H9 (cell line): Measurements from ENCODE around the gene CHST8. TPM values are rescaled to one million over a fixed set of nuclear protein-coding genes. Genes with fewer than 3 reads are reported as not detected.

Experiments used
- DNase-seq: peaks from one replicate; pipeline ENCODE4 v3.0.0-alpha.2; 2017
- H2AFZ ChIP-seq: one replicate; pipeline ENCODE4 v1.6.1; 2013; ENCODE audit warnings: mild to moderate bottlenecking, low read length, control low read depth, moderate library complexity
- H2AK5ac ChIP-seq: 2 replicates; pipeline ENCODE4 v1.6.1; 2013; ENCODE audit warnings: low read length, control low read depth, mixed read lengths; ENCODE audit not compliant: insufficient read length
- H2BK120ac ChIP-seq: one replicate; pipeline ENCODE4 v1.6.1; 2013; ENCODE audit warnings: low read depth, mild to moderate bottlenecking, low read length, control low read depth, inconsistent platforms; ENCODE audit not compliant: poor library complexity, severe bottlenecking
- H2BK12ac ChIP-seq: 2 replicates; pipeline ENCODE4 v1.6.1; 2013; ENCODE audit warnings: low read length, control low read depth, mixed read lengths, low read depth; ENCODE audit not compliant: insufficient read length
- H2BK15ac ChIP-seq: 2 replicates; pipeline ENCODE4 v1.6.1; 2013; ENCODE audit warnings: low read depth, low read length, control low read depth
- H2BK20ac ChIP-seq: one replicate; pipeline ENCODE4 v1.6.1; 2013; ENCODE audit warnings: low read depth, mild to moderate bottlenecking, low read length, control low read depth, inconsistent platforms; ENCODE audit not compliant: poor library complexity, severe bottlenecking
- H2BK5ac ChIP-seq: 2 replicates; pipeline ENCODE4 v1.6.1; 2013; ENCODE audit warnings: low read length, control low read depth, mixed read lengths; ENCODE audit not compliant: insufficient read length
- H3K14ac ChIP-seq: 2 replicates; pipeline ENCODE4 v1.6.1; 2013; ENCODE audit warnings: low read length, control low read depth; ENCODE audit not compliant: insufficient read depth
- H3K18ac ChIP-seq: 2 replicates; pipeline ENCODE4 v1.6.1; 2013; ENCODE audit warnings: low read depth, mild to moderate bottlenecking, mixed read lengths, low read length, control low read depth; ENCODE audit not compliant: insufficient read length
- H3K23ac ChIP-seq: 2 replicates; pipeline ENCODE4 v1.6.1; 2013; ENCODE audit warnings: low read length, control low read depth, mixed read lengths, low read depth; ENCODE audit not compliant: insufficient read length
- H3K23me2 ChIP-seq: 2 replicates; pipeline ENCODE4 v1.6.1; 2013; ENCODE audit warnings: low read depth, mild to moderate bottlenecking, mixed read lengths, low read length, control low read depth; ENCODE audit not compliant: insufficient read length, poor library complexity, severe bottlenecking
- H3K27ac ChIP-seq: 2 replicates; pipeline ENCODE4 v1.5.1; 2013; ENCODE audit warnings: low read length, control low read depth, mixed read lengths, low read depth; ENCODE audit not compliant: insufficient read length
- H3K27me3 ChIP-seq: 2 replicates; pipeline ENCODE4 v1.6.1; 2013; ENCODE audit warnings: low read length, control low read depth, inconsistent platforms; ENCODE audit not compliant: insufficient read depth
- H3K4ac ChIP-seq: 2 replicates; pipeline ENCODE4 v1.6.1; 2013; ENCODE audit warnings: low read depth, mild to moderate bottlenecking, control low read depth, inconsistent platforms, low read length, moderate library complexity
- H3K4me1 ChIP-seq: 2 replicates; pipeline ENCODE4 v1.6.1; 2013; ENCODE audit warnings: low read length, control low read depth, inconsistent platforms; ENCODE audit not compliant: insufficient read depth
- H3K4me2 ChIP-seq: 2 replicates; pipeline ENCODE4 v1.6.1; 2013; ENCODE audit warnings: low read length, control low read depth, mixed read lengths; ENCODE audit not compliant: insufficient read length, insufficient read depth
- H3K56ac ChIP-seq: 2 replicates; pipeline ENCODE4 v1.6.1; 2013; ENCODE audit warnings: low read depth, mild to moderate bottlenecking, mixed read lengths, low read length, control low read depth; ENCODE audit not compliant: insufficient read length
- H3K79me1 ChIP-seq: 2 replicates; pipeline ENCODE4 v1.6.1; 2013; ENCODE audit warnings: low read depth, mild to moderate bottlenecking, moderate library complexity, low read length, control low read depth, inconsistent platforms; ENCODE audit not compliant: insufficient read depth, poor library complexity, severe bottlenecking
- H3K79me2 ChIP-seq: 2 replicates; pipeline ENCODE4 v1.6.1; 2013; ENCODE audit warnings: low read length, control low read depth, inconsistent platforms; ENCODE audit not compliant: insufficient read depth
- H3K9ac ChIP-seq: 2 replicates; pipeline ENCODE4 v1.6.1; 2013; ENCODE audit warnings: low read length, control low read depth, mixed read lengths; ENCODE audit not compliant: insufficient read length; ENCODE audit errors: extremely low read depth
- H3K9me3 ChIP-seq: one replicate; pipeline ENCODE4 v1.6.1; 2013; ENCODE audit warnings: low read depth, low read length, inconsistent platforms; ENCODE audit not compliant: control insufficient read depth
- H3T11ph ChIP-seq: one replicate; pipeline ENCODE4 v1.6.1; 2013; ENCODE audit warnings: mild to moderate bottlenecking, low read length, control low read depth, inconsistent platforms
- H4K20me1 ChIP-seq: one replicate; pipeline ENCODE4 v1.6.1; 2013; ENCODE audit not compliant: control insufficient read depth, insufficient read length, insufficient read depth
- H4K5ac ChIP-seq: 2 replicates; pipeline ENCODE4 v1.6.1; 2013; ENCODE audit warnings: low read depth, mild to moderate bottlenecking, mixed read lengths, low read length, control low read depth; ENCODE audit not compliant: insufficient read length
- H4K8ac ChIP-seq: replicated peaks from 2 replicates; pipeline ENCODE4 v1.6.1; 2013; ENCODE audit warnings: low read length, control low read depth, mixed read lengths, low read depth; ENCODE audit not compliant: insufficient read length
- H4K91ac ChIP-seq: 2 replicates; pipeline ENCODE4 v1.6.1; 2013; ENCODE audit warnings: low read depth, mild to moderate bottlenecking, moderate library complexity, mixed read lengths, low read length, control low read depth; ENCODE audit not compliant: insufficient read length
- H3K27ac Mint-ChIP-seq, 3 experiments: 2 replicates in 2 of 3; 3 replicates in 1 of 3; pipeline ENCODE4 v1.8.0; 2020 to 2021; ENCODE audit warnings: mixed read lengths in 3 of 3, mild to moderate bottlenecking in 1 of 3, moderate library complexity in 1 of 3
- H3K27me3 Mint-ChIP-seq: 2 replicates; pipeline ENCODE4 v1.8.0; 2021; ENCODE audit warnings: low read depth, mild to moderate bottlenecking, moderate library complexity, mixed read lengths
- H3K36me3 Mint-ChIP-seq, 3 experiments: 2 replicates in 2 of 3; 3 replicates in 1 of 3; pipeline ENCODE4 v1.8.0; 2020 to 2021; ENCODE audit warnings: low read depth in 3 of 3, mixed read lengths in 3 of 3; ENCODE audit not compliant: insufficient read depth in 1 of 3
- H3K4me1 Mint-ChIP-seq, 2 experiments: 2 replicates each; pipeline ENCODE4 v1.8.0; 2020; ENCODE audit warnings: mixed read lengths in 2 of 2
- H3K4me3 Mint-ChIP-seq, 2 experiments: 2 replicates in 1 of 2; 3 replicates in 1 of 2; pipeline ENCODE4 v1.8.0; 2020 to 2021; ENCODE audit warnings: mild to moderate bottlenecking in 2 of 2, mixed read lengths in 2 of 2, moderate library complexity in 1 of 2
- H3K9me3 Mint-ChIP-seq, 2 experiments: 2 replicates in 1 of 2; 3 replicates in 1 of 2; pipeline ENCODE4 v1.8.0; 2020; ENCODE audit warnings: mild to moderate bottlenecking in 2 of 2, mixed read lengths in 2 of 2, moderate library complexity in 1 of 2
- CTCF ChIP-seq: fragments of 200-600 bp; sonication (generic); conservative IDR thresholded peaks from 3 replicates; pipeline ENCODE4 v1.8.0; 2021; ENCODE audit warnings: antibody characterized with exemption, mild to moderate bottlenecking
- WGBS: extraction: QIAGEN DNeasy Blood & Tissue Kit; methylation state at CpG from one replicate; pipeline ENCODE4 v1.1.7; 2013; ENCODE audit warnings: missing lambda C conversion rate, low lambda C conversion rate, mixed read lengths; ENCODE audit not compliant: insufficient read length; ENCODE audit errors: extremely low coverage; 5-methylcytosine and 5-hydroxymethylcytosine counted together
- total RNA-seq: library from RNA; stranded (reverse); gene quantifications from 2 replicates; pipeline ENCODE4 v1.2.1, GENCODE V29; 2021

The CHST8 gene
- total RNA-seq, 1 experiment from 2014 or later = 5.1 TPM

- H3K56ac ChIP-seq = no peak overlapping the region
- Mint-ChIP-seq H3K9me3 (no peaks in the 10 kb centered on the region), H3K27ac (no peak overlapping the region; a peak in 1 of 7 replicates), H3K27me3 (peaks cover 4% of the 10 kb centered on the region), H3K4me3 (no peak overlapping the region), H3K36me3 (no peaks in the 10 kb centered on the region), H3K4me1 (peaks cover 4 to 13% of the 10 kb centered on the region in 2 experiments)
- WGBS = no CpG with 5 or more reads among the region's 12 CpGs
- H3K9ac ChIP-seq = no peak overlapping the region
- no peaks in the 10 kb centered on the region for H3K27me3 ChIP-seq
- no peaks in the 10 kb centered on the region for H3K79me2 ChIP-seq
- no peak overlapping the region for H4K5ac ChIP-seq
- H3K4me2 ChIP-seq = no peak overlapping the region
- H3K9me3 ChIP-seq = no peaks in the 10 kb centered on the region
- no peak overlapping the region for H3K4ac ChIP-seq
- H2BK5ac ChIP-seq = no peak overlapping the region
- H3K27ac ChIP-seq = no peak overlapping the region
- no peaks in the 10 kb centered on the region for H3K23me2 ChIP-seq
- H3K79me1 ChIP-seq = no peaks in the 10 kb centered on the region
- no peak overlapping the region for H2AFZ ChIP-seq
- no peak overlapping the region for H2BK20ac ChIP-seq
- no peak overlapping the region for H2AK5ac ChIP-seq
- H4K20me1 ChIP-seq = no peaks in the 10 kb centered on the region
- no peak overlapping the region for H4K91ac ChIP-seq
- H2BK15ac ChIP-seq = no peak overlapping the region
- H3T11ph ChIP-seq = no peak overlapping the region
- TF ChIP-seq CTCF = no peak
- no peak for DNase-seq
- no peak overlapping the region for H3K23ac ChIP-seq
- H2BK120ac ChIP-seq = no peak overlapping the region
- H3K18ac ChIP-seq = no peak overlapping the region
- no peaks in the 10 kb centered on the region for H3K4me1 ChIP-seq
- no peak overlapping the region for H4K8ac ChIP-seq
- no peak overlapping the region for H3K14ac ChIP-seq
- H2BK12ac ChIP-seq = no peak overlapping the region
Measured at GRCh38 chr19:33718651-33719254, 97.0 kb downstream of the CHST8 start.
